Tibial nerve (tissue), 4 donors: ENCODE data around the gene SLC7A5. TPM values are rescaled to one million over a fixed set of nuclear protein-coding genes. Genes with fewer than 3 reads are reported as not detected.
"Not testable (repeated sequence)": the region's sequence is repeated elsewhere in the genome, so short reads cannot be mapped to it uniquely, and the experiment has no call there.

Source experiments
- DNase-seq, 2 donors: peaks; one replicate each; pipeline ENCODE4 v3.0.0-alpha.2; 2019; ENCODE audit warnings: low spot score in 2 of 2
- H3K27ac ChIP-seq, 4 donors: fragments of 200-600 bp; sonication (generic) in 3 of 4; one replicate each; pipeline ENCODE4 v1.5.1; 2017 to 2019; ENCODE audit warnings: mild to moderate bottlenecking in 1 of 4
- H3K27me3 ChIP-seq, 2 donors: fragments of 200-600 bp; sonication (generic) in 1 of 2; one replicate each; pipeline versions ENCODE4 v1.5.1 to v1.6.0; 2017 to 2019
- H3K36me3 ChIP-seq, 3 donors: fragments of 200-600 bp; sonication (generic); one replicate each; pipeline ENCODE4 v1.5.1; 2018 to 2019
- H3K4me1 ChIP-seq, 4 donors: fragments of 200-600 bp; sonication (generic) in 3 of 4; one replicate each; pipeline ENCODE4 v1.5.1; 2017 to 2019
- H3K4me3 ChIP-seq, 4 donors: fragments of 200-600 bp; sonication (generic) in 3 of 4; one replicate each; pipeline ENCODE4 v1.5.1; 2017 to 2019; ENCODE audit warnings: mild to moderate bottlenecking in 1 of 4, moderate library complexity in 1 of 4
- H3K9me3 ChIP-seq, 4 donors: fragments of 200-600 bp; sonication (generic) in 3 of 4; one replicate each; pipeline ENCODE4 v1.5.1; 2017 to 2019
- CTCF ChIP-seq, 5 experiments: fragments of 200-600 bp in 3 of 5; fragments of 450-650 bp in 2 of 5; sonication (generic) in 3 of 5; IDR thresholded peaks; one replicate each; pipeline ENCODE4 v1.5.1; 2016 to 2019; ENCODE audit warnings: antibody characterized with exemption in 5 of 5, mild to moderate bottlenecking in 3 of 5, moderate library complexity in 2 of 5
- EP300 ChIP-seq, 2 donors: sonication (generic); formaldehyde crosslinking; IDR thresholded peaks; one replicate each; pipeline ENCODE4 v1.6.1; 2017; ENCODE audit warnings: antibody characterized with exemption in 2 of 2, mild to moderate bottlenecking in 1 of 2
- POLR2A ChIP-seq, 2 donors: fragments of 450-650 bp; IDR thresholded peaks; one replicate each; pipeline ENCODE4 v1.6.1; 2017; ENCODE audit warnings: antibody characterized with exemption in 2 of 2, mild to moderate bottlenecking in 2 of 2, moderate library complexity in 2 of 2
- WGBS, 2 donors: methylation state at CpG; one replicate each; pipeline ENCODE4 v1.1.5; 2018; 5-methylcytosine and 5-hydroxymethylcytosine counted together
- total RNA-seq, 4 donors: library from RNA; depleted of rRNA; stranded (reverse); fragments of >200 nt; gene quantifications; one replicate each; pipeline ENCODE4 v1.1.0, GENCODE V29; 2016

Gene SLC7A5
- total RNA-seq, 4 donors from 2014 or later = 5.5 to 6.6 (median 6.0) TPM

GRCh38 chr16:87828071-87828906 is 41.0 kb downstream of the SLC7A5 start:
- no peak for TF ChIP-seq POLR2A (IDR thresholded peaks at IDR 0.05)
- Histone ChIP-seq H3K9me3 (no peaks in the 10 kb centered on the region), H3K27ac (no peak overlapping the region), H3K27me3 (peaks cover 0 to 18% of the 10 kb centered on the region in 2 donors), H3K36me3 (peaks cover 0 to 30% (median 0%) of the 10 kb centered on the region in 3 donors), H3K4me1 (no peaks in the 10 kb centered on the region), H3K4me3 (no peak overlapping the region)
- 83 to 86% methylated on average over 14 to 20 of the region's 20 CpGs for WGBS, 2 donors
- DNase-seq = no peak

- peaks cover 0 to 18% of the 10 kb centered on the region in 2 donors for H3K27me3 ChIP-seq
- not testable (repeated sequence) for H3K9me3 ChIP-seq, H3K4me3 ChIP-seq, DNase-seq, H3K27ac ChIP-seq, H3K4me1 ChIP-seq
- H3K36me3 ChIP-seq = peaks cover 0 to 23% (median 0%) of the 10 kb centered on the region in 3 donors
- WGBS, 2 donors = 90 to 95% methylated on average over 7 of the region's 7 CpGs
Observed at GRCh38 chr16:87827588-87827915, 41.8 kb downstream of the SLC7A5 start.

- Histone ChIP-seq H3K4me1 (no peaks in the 10 kb centered on the region), H3K4me3 (no peak overlapping the region), H3K9me3 (no peaks in the 10 kb centered on the region), H3K27ac (no peak overlapping the region), H3K27me3 (peaks cover 0 to 18% of the 10 kb centered on the region in 2 donors), H3K36me3 (peaks cover 0 to 17% (median 0%) of the 10 kb centered on the region in 3 donors)
- TF ChIP-seq POLR2A (IDR thresholded peaks at IDR 0.05) = no peak
- no peak for TF ChIP-seq CTCF (IDR thresholded peaks at IDR 0.05)
- no peak for TF ChIP-seq EP300 (IDR thresholded peaks at IDR 0.05)
- 84 to 89% methylated on average over 25 to 28 of the region's 28 CpGs for WGBS, 2 donors
- no peak for DNase-seq
Observed at GRCh38 chr16:87826798-87827587, 42.3 kb downstream of the SLC7A5 start.

GRCh38 chr16:87826407-87826797 is 42.9 kb downstream of the SLC7A5 start:
- peaks cover 0 to 18% of the 10 kb centered on the region in 2 donors for H3K27me3 ChIP-seq
- H3K9me3 ChIP-seq, H3K4me3 ChIP-seq, H3K4me1 ChIP-seq, DNase-seq, H3K27ac ChIP-seq: not testable (repeated sequence)
- 67 to 85% methylated on average over 4 of the region's 4 CpGs for WGBS, 2 donors
- peaks cover 0 to 12% (median 0%) of the 10 kb centered on the region in 3 donors for H3K36me3 ChIP-seq

GRCh38 chr16:87825842-87826120 is 43.5 kb downstream of the SLC7A5 start:
- not testable (repeated sequence) for DNase-seq, H3K36me3 ChIP-seq, H3K4me1 ChIP-seq, H3K9me3 ChIP-seq, H3K4me3 ChIP-seq, H3K27ac ChIP-seq
- peaks cover 0 to 18% of the 10 kb centered on the region in 2 donors for H3K27me3 ChIP-seq
- 73 to 75% methylated on average over 5 of the region's 5 CpGs for WGBS, 2 donors

- no peaks in the 10 kb centered on the region for H3K9me3 ChIP-seq
- no peak overlapping the region for H3K4me3 ChIP-seq
- H3K36me3 ChIP-seq = no peaks in the 10 kb centered on the region
- H3K27me3 ChIP-seq = peaks cover 0 to 18% of the 10 kb centered on the region in 2 donors
- H3K4me1 ChIP-seq = no peaks in the 10 kb centered on the region
- DNase-seq = no peak
- TF ChIP-seq POLR2A (IDR thresholded peaks at IDR 0.05) (no peak), CTCF (IDR thresholded peaks at IDR 0.05) (no peak), EP300 (IDR thresholded peaks at IDR 0.05) (no peak)
- WGBS, 2 donors = 66 to 72% methylated on average over 29 of the region's 29 CpGs
- H3K27ac ChIP-seq = peak overlapping the region in 1 of 4 donors; percentile 20
Observed at GRCh38 chr16:87824991-87825841, 44.1 kb downstream of the SLC7A5 start.
